HG03175 (cell line): ENCODE results near the gene ZNF836.
"Not testable (repeated sequence)": the region's sequence is repeated elsewhere in the genome, so short reads cannot be mapped to it uniquely, and the experiment has no call there.

Experiments
- ATAC-seq: cut with Tn5 transposase; IDR thresholded peaks from one replicate; pipeline ENCODE4 v1.9.1; 2021; ENCODE audit warnings: mild to moderate bottlenecking, moderate library complexity; ENCODE audit not compliant: unreplicated experiment

ZNF836 gene

GRCh38 chr19:52171321-52172169 lies at the start of gene ZNF836:
TSS of gene ZNF836 (minus strand) at chr19:52171621. CDS start at chr19:52168072, 3,549 bp downstream.
- peak; percentile 80 for ATAC-seq

GRCh38 chr19:52221031-52221430 lies 49.6 kb upstream of the ZNF836 start:
- no peak for ATAC-seq

GRCh38 chr19:52219611-52220010 lies 48.2 kb upstream of the ZNF836 start:
- ATAC-seq, result no peak

GRCh38 chr19:52217576-52217975 lies 46.2 kb upstream of the ZNF836 start:
- no peak for ATAC-seq

GRCh38 chr19:52216401-52216800 lies 45.0 kb upstream of the ZNF836 start:
- ATAC-seq, result no peak

GRCh38 chr19:52214241-52214640 lies 42.8 kb upstream of the ZNF836 start:
- ATAC-seq, result no peak

GRCh38 chr19:52212572-52213255 lies 41.3 kb upstream of the ZNF836 start:
- no peak for ATAC-seq

- ATAC-seq, result no peak
Measured at GRCh38 chr19:52211926-52212571, 40.6 kb upstream of the ZNF836 start.

- no peak for ATAC-seq
Measured at GRCh38 chr19:52211203-52211602, 39.8 kb upstream of the ZNF836 start.

- no peak for ATAC-seq
Measured at GRCh38 chr19:52206481-52206880, 35.1 kb upstream of the ZNF836 start.

- not testable (repeated sequence) for ATAC-seq
Measured at GRCh38 chr19:52200755-52201391, 29.5 kb upstream of the ZNF836 start.

GRCh38 chr19:52200044-52200443 lies 28.6 kb upstream of the ZNF836 start:
- ATAC-seq, result no peak

- ATAC-seq, result no peak
Measured at GRCh38 chr19:52198678-52199077, 27.3 kb upstream of the ZNF836 start.

- no peak for ATAC-seq
Measured at GRCh38 chr19:52197964-52198363, 26.5 kb upstream of the ZNF836 start.

- ATAC-seq, result no peak
Measured at GRCh38 chr19:52196256-52196967, 25.0 kb upstream of the ZNF836 start.

- ATAC-seq, result no peak
Measured at GRCh38 chr19:52191951-52192350, 20.5 kb upstream of the ZNF836 start.

GRCh38 chr19:52191389-52191788 lies 20.0 kb upstream of the ZNF836 start:
- ATAC-seq, result no peak

GRCh38 chr19:52190487-52191293 lies 19.3 kb upstream of the ZNF836 start:
- no peak for ATAC-seq

GRCh38 chr19:52189735-52190486 lies 18.5 kb upstream of the ZNF836 start, which contains the start of gene PPP2R1A:
TSS of gene PPP2R1A (plus strand) at chr19:52190052. CDS start at chr19:52190097, 45 bp downstream.
- peak; percentile 89 for ATAC-seq
